ENCODE measurements around the gene SPIB.

- TF ChIP-seq CTCF (IDR thresholded peaks at IDR 0.05) (no peak), POLR2AphosphoS5 (IDR thresholded peaks at IDR 0.05) (no peak)
These were observed 8.7 kb downstream of the SPIB start for GRCh38 chr19:50427318-50427925.

Measured in sigmoid colon (tissue), 4 donors.